Osteocyte (in vitro differentiated cells): Measurements from ENCODE around the gene MAP3K12. TPM values are rescaled to one million over a fixed set of nuclear protein-coding genes. Genes with fewer than 3 reads are reported as not detected.

Source experiments
- DNase-seq: peaks from one replicate; pipeline ENCODE4 v3.0.0; 2021; ENCODE audit warnings: mixed read lengths; ENCODE audit not compliant: unreplicated experiment; ENCODE audit errors: extremely low spot score
- H3K27ac Mint-ChIP-seq: one replicate; pipeline ENCODE4 v1.8.0; 2021; ENCODE audit warnings: mild to moderate bottlenecking, mixed read lengths; ENCODE audit not compliant: unreplicated experiment
- H3K27me3 Mint-ChIP-seq: one replicate; pipeline ENCODE4 v1.8.0; 2021; ENCODE audit warnings: mixed read lengths; ENCODE audit not compliant: unreplicated experiment
- H3K36me3 Mint-ChIP-seq: one replicate; pipeline ENCODE4 v1.8.0; 2021; ENCODE audit warnings: mixed read lengths; ENCODE audit not compliant: unreplicated experiment
- H3K4me1 Mint-ChIP-seq: one replicate; pipeline ENCODE4 v1.8.0; 2021; ENCODE audit warnings: mixed read lengths; ENCODE audit not compliant: unreplicated experiment
- H3K4me3 Mint-ChIP-seq: one replicate; pipeline ENCODE4 v1.8.0; 2021; ENCODE audit warnings: mild to moderate bottlenecking, moderate library complexity, mixed read lengths; ENCODE audit not compliant: unreplicated experiment
- H3K9me3 Mint-ChIP-seq: one replicate; pipeline ENCODE4 v1.8.0; 2021; ENCODE audit warnings: mixed read lengths; ENCODE audit not compliant: unreplicated experiment
- total RNA-seq: library from RNA; stranded (reverse); gene quantifications from 2 replicates; pipeline ENCODE4 v1.2.1, GENCODE V29; 2021
- TF ChIP-seq, protein P1 (sequence below): fragments of 200-600 bp; sonication (generic); IDR thresholded peaks from 2 replicates; pipeline ENCODE4 v1.5.0; 2021; ENCODE audit warnings: antibody characterized with exemption, mild to moderate bottlenecking, moderate library complexity

The MAP3K12 gene
- total RNA-seq, 1 donor from 2014 or later: 51.8 TPM

DNA sequence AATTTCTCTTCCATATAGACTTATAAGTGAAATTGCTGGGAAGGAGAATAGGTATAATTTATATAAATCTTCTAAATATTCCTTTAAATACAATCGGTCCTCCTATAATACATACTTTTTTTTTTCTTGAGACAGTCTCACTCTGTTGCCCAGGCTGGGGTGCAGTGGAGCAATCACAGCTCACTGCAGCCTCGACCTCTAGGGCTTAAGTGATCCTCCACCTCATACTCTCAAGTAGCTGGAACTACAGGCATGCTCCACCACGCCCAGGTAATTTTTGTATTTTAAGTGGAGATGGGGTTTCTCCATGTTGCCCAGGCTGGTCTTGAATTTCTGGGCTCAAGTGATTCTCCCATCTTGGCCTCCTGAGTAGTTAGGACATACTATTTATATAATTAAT is 37.7 kb upstream of the MAP3K12 start:
- no peak for DNase-seq
- TF ChIP-seq, protein P1, sequence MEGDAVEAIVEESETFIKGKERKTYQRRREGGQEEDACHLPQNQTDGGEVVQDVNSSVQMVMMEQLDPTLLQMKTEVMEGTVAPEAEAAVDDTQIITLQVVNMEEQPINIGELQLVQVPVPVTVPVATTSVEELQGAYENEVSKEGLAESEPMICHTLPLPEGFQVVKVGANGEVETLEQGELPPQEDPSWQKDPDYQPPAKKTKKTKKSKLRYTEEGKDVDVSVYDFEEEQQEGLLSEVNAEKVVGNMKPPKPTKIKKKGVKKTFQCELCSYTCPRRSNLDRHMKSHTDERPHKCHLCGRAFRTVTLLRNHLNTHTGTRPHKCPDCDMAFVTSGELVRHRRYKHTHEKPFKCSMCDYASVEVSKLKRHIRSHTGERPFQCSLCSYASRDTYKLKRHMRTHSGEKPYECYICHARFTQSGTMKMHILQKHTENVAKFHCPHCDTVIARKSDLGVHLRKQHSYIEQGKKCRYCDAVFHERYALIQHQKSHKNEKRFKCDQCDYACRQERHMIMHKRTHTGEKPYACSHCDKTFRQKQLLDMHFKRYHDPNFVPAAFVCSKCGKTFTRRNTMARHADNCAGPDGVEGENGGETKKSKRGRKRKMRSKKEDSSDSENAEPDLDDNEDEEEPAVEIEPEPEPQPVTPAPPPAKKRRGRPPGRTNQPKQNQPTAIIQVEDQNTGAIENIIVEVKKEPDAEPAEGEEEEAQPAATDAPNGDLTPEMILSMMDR: no peak
- H3K4me1 Mint-ChIP-seq: no peaks in the 10 kb centered on the region
- no peaks in the 10 kb centered on the region for H3K27me3 Mint-ChIP-seq
- no peak overlapping the region for H3K27ac Mint-ChIP-seq
- H3K36me3 Mint-ChIP-seq: peaks cover 36% of the 10 kb centered on the region
- no peak overlapping the region for H3K4me3 Mint-ChIP-seq
- H3K9me3 Mint-ChIP-seq: no peaks in the 10 kb centered on the region

DNA sequence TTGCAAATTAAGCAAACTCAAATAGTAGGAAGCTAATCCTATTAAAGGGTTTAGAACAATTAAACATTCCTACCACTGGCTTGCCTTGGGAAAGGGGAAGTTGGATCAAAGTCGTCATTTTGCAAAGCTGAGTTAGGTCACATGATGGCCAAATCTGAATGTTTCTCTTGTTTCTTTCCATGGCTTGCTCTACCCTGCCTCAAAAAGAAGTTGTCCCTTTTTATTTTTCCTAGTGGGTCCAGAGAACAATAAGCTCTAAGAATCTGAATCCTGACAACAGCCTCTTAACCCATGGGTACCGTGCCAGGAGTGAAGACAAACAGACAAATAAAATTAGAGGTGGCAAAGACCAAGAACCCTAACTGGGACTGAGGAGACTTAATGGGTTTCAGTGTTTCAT is 34.2 kb upstream of the MAP3K12 start:
- Mint-ChIP-seq H3K36me3 (peaks cover 39% of the 10 kb centered on the region), H3K4me1 (no peaks in the 10 kb centered on the region), H3K4me3 (no peak overlapping the region), H3K27me3 (no peaks in the 10 kb centered on the region), H3K9me3 (no peaks in the 10 kb centered on the region), H3K27ac (no peak overlapping the region)
- TF ChIP-seq, protein P1: no peak
- no peak for DNase-seq

DNA sequence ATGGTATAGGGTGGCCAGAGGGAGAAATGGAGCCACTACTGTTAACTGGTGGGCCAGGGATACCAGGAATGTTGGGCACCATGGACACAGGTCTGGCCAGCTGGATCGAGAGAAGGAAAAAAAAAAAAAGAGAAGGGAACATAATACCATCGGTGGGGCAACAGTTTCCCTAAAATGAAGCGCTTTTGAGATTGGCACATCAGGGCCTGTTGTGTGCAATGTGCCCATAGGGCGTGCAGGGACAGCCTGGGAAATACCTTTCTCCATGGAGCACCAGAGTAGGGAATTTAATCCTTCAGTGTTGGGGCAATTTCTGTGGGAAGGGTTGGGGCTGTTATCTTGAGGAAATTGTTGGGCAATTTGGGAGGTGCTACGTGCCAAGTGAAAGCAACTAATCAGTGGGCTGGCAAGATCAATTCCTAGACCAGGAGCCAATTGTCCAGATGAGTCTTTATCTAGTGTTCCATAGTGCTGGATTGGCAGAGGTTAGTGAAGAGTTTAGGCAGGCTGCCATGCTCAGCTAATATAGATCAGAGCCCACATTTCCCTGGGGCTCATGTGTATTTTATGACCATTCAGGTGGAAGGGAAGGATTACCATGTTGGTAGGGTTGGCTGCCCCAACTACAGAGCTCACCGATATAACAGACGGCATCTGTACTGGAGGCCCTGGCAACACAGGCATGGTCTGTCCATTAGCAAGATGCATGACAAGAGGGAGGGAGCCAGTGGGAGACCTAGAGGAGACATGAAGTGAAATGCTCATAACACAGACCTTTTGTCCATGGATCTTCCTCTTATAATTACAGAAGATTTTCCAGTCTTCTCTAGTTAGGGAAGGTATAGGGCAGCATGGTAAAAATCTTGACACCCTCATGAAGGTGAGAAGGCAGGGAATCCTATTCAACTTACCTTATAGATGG is 33.5 kb upstream of the MAP3K12 start:
- H3K36me3 Mint-ChIP-seq: peaks cover 41% of the 10 kb centered on the region
- DNase-seq: no peak
- H3K4me1 Mint-ChIP-seq: no peaks in the 10 kb centered on the region
- no peak overlapping the region for H3K4me3 Mint-ChIP-seq
- no peaks in the 10 kb centered on the region for H3K9me3 Mint-ChIP-seq
- no peak overlapping the region for H3K27ac Mint-ChIP-seq
- no peaks in the 10 kb centered on the region for H3K27me3 Mint-ChIP-seq
- TF ChIP-seq, protein P1: no peak

DNA sequence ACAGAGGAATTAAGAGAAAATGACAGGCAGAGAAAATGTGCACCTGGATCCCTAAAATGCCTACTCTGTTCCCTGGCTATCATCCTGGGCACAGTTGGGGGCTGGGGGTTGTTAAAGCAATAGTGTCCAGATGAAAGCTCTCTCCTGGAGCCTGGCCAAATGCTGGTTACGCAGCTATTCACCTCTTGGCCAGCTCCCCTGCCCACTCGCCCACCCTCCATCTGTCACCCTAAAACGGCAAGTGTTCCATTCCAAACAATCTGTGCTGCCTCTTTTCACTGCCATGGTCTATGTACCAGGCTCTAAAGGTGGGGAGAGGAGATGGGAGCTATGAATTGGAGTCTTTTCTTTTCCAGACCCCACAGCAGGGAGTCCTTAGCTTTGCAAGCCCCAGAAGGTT is 32.8 kb upstream of the MAP3K12 start:
- Mint-ChIP-seq H3K4me1 (no peaks in the 10 kb centered on the region), H3K27me3 (no peaks in the 10 kb centered on the region), H3K36me3 (peaks cover 38% of the 10 kb centered on the region), H3K9me3 (no peaks in the 10 kb centered on the region), H3K4me3 (no peak overlapping the region), H3K27ac (no peak overlapping the region)
- no peak for DNase-seq
- TF ChIP-seq, protein P1: no peak

DNA sequence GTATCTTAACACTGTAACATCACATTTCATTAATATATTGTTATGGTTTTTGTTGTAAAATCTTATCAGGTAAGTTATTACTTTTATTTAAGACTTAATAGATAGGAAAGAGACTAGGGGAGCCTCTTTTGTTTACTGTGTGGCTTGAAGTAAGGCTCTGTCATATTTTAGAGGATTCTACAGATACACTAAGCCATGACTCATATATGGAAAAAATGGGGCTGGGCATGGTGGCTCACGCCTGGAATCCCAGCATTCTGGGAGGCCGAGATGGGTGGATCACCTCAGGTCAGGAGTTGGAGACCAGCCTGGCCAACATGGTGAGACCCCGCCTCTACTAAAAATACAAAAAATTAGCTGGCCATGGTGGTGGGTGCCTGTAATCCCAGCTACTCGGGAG is 31.7 kb upstream of the MAP3K12 start:
- H3K4me1 Mint-ChIP-seq: no peaks in the 10 kb centered on the region
- TF ChIP-seq, protein P1: no peak
- H3K9me3 Mint-ChIP-seq: no peaks in the 10 kb centered on the region
- no peak overlapping the region for H3K27ac Mint-ChIP-seq
- no peaks in the 10 kb centered on the region for H3K27me3 Mint-ChIP-seq
- DNase-seq: no peak
- no peak overlapping the region for H3K4me3 Mint-ChIP-seq
- H3K36me3 Mint-ChIP-seq: peaks cover 40% of the 10 kb centered on the region
